GM12878 (cell line): ENCODE results near the gene IL17RA. TPM values are rescaled to one million over a fixed set of nuclear protein-coding genes. Genes with fewer than 3 reads are reported as not detected.
A peak's percentile ranks its signal among the peaks of the same experiment; 100 is the strongest.

Experiments
- BACH1 ChIP-seq: fragments of 450-650 bp; IDR thresholded peaks from 2 replicates; pipeline ENCODE4 v1.6.1; 2017; ENCODE audit warnings: mild to moderate bottlenecking, borderline replicate concordance
- BCL3 ChIP-seq: IDR thresholded peaks from 2 replicates; pipeline ENCODE4 v1.6.1; 2011; ENCODE audit warnings: borderline replicate concordance, low read depth, mild to moderate bottlenecking, moderate library complexity, low read length; ENCODE audit not compliant: insufficient read depth, poor library complexity, severe bottlenecking
- CBX3 ChIP-seq: fragments of 200-600 bp; sonication (generic); IDR thresholded peaks from 2 replicates; pipeline ENCODE4 v1.6.1; 2016; ENCODE audit warnings: low read depth, borderline replicate concordance
- CEBPB ChIP-seq, 2 experiments: fragments of 150-350 bp in 1 of 2; IDR thresholded peaks; 2 replicates each; pipeline ENCODE4 v1.6.1; 2012 to 2014; ENCODE audit warnings: low read depth in 2 of 2, low read length in 2 of 2, borderline replicate concordance in 1 of 2, inconsistent platforms in 1 of 2
- DPF2 ChIP-seq: fragments of 450-650 bp; IDR thresholded peaks from 2 replicates; pipeline ENCODE4 v1.6.1; 2017; ENCODE audit warnings: mild to moderate bottlenecking
- HDAC2 ChIP-seq: fragments of 200-600 bp; sonication (generic); IDR thresholded peaks from 2 replicates; pipeline ENCODE4 v1.6.1; 2017
- KAT2A ChIP-seq: conservative IDR thresholded peaks from 2 replicates; pipeline ENCODE4 v1.6.1; 2011; ENCODE audit warnings: low read depth, low read length; ENCODE audit not compliant: control insufficient read depth
- MXI1 ChIP-seq: fragments of 150-350 bp; IDR thresholded peaks from 2 replicates; pipeline ENCODE4 v1.6.1; 2011; ENCODE audit warnings: low read depth, mild to moderate bottlenecking, inconsistent platforms, low read length, improper control_type of control experiment
- NKRF ChIP-seq: fragments of 450-650 bp; conservative IDR thresholded peaks from 2 replicates; pipeline ENCODE4 v1.6.1; 2017; ENCODE audit warnings: mild to moderate bottlenecking, moderate library complexity
- NR2F1 ChIP-seq: fragments of 450-650 bp; conservative IDR thresholded peaks from 2 replicates; pipeline ENCODE4 v1.6.1; 2017; ENCODE audit warnings: mild to moderate bottlenecking
- PAX8 ChIP-seq: fragments of 450-650 bp; IDR thresholded peaks from 2 replicates; pipeline ENCODE4 v1.6.1; 2017; ENCODE audit warnings: mild to moderate bottlenecking, moderate library complexity
- PML ChIP-seq: IDR thresholded peaks from 2 replicates; pipeline ENCODE4 v1.6.1; 2012; ENCODE audit warnings: low read length, inconsistent platforms
- POLR2A ChIP-seq: IDR thresholded peaks from 2 replicates; pipeline ENCODE4 v1.6.1; 2011; ENCODE audit warnings: low read depth, mild to moderate bottlenecking, low read length
- RFX5 ChIP-seq: IDR thresholded peaks from 2 replicates; pipeline ENCODE4 v1.6.1; 2011; ENCODE audit warnings: low read depth, low read length, improper control_type of control experiment
- SIN3A ChIP-seq: IDR thresholded peaks from 2 replicates; pipeline ENCODE4 v1.6.1; 2012; ENCODE audit warnings: low read depth, low read length, improper control_type of control experiment
- STAT1 ChIP-seq: fragments of 450-650 bp; conservative IDR thresholded peaks from 2 replicates; pipeline ENCODE4 v1.6.1; 2014; ENCODE audit warnings: antibody characterized with exemption, mild to moderate bottlenecking
- ZBTB33 ChIP-seq: fragments of 450-650 bp; IDR thresholded peaks from 2 replicates; pipeline ENCODE4 v1.6.1; 2017; ENCODE audit warnings: mild to moderate bottlenecking
- ZBTB4 ChIP-seq: fragments of 450-650 bp; formaldehyde crosslinking; IDR thresholded peaks from 2 replicates; pipeline ENCODE4 v1.4.0; 2022; ENCODE audit warnings: mild to moderate bottlenecking, moderate library complexity
- ZNF207 ChIP-seq: fragments of 450-650 bp; IDR thresholded peaks from 2 replicates; pipeline ENCODE4 v1.6.1; 2014; ENCODE audit warnings: antibody characterized with exemption, mild to moderate bottlenecking, borderline replicate concordance
- ZNF217 ChIP-seq: fragments of 450-650 bp; IDR thresholded peaks from 2 replicates; pipeline ENCODE4 v1.6.1; 2017; ENCODE audit warnings: antibody characterized with exemption, mild to moderate bottlenecking
- ZNF384 ChIP-seq: IDR thresholded peaks from 2 replicates; pipeline ENCODE4 v1.6.1; 2012; ENCODE audit warnings: low read depth, mild to moderate bottlenecking, low read length, improper control_type of control experiment, borderline replicate concordance
- ZNF622 ChIP-seq: fragments of 450-650 bp; IDR thresholded peaks from 2 replicates; pipeline ENCODE4 v1.6.1; 2017; ENCODE audit warnings: mild to moderate bottlenecking, inconsistent platforms
- ZSCAN29 ChIP-seq: fragments of 450-650 bp; IDR thresholded peaks from 2 replicates; pipeline ENCODE4 v1.6.1; 2017; ENCODE audit warnings: mild to moderate bottlenecking, moderate library complexity
- polyA plus RNA-seq, 11 experiments: library from polyadenylated mRNA; depleted of rRNA in 4 of 11; unstranded in 6 of 11; stranded (reverse) in 5 of 11; fragments of >200 nt; fragmentation: Nextera tagmentation in 4 of 11; fragmentation: Illumina TruSeq in 1 of 11; extraction: Ambion mirVana in 4 of 11; extraction: Trizol in 1 of 11; gene quantifications; 1 replicate in 1 of 11; 2 replicates in 10 of 11; pipeline versions ENCODE4 v1.2.1 to v1.2.3, GENCODE V29; 2011 to 2016; ENCODE audit warnings: inconsistent platforms in 2 of 11, missing spikeins in 2 of 11, low read depth in 1 of 11
- total RNA-seq, 4 experiments: library from RNA; depleted of rRNA in 3 of 4; stranded (reverse); fragments of >200 nt in 3 of 4; fragmentation: Illumina TruSeq in 1 of 4; extraction: Trizol in 1 of 4; gene quantifications; 2 replicates each; pipeline versions ENCODE4 v1.2.1 to v1.2.3, GENCODE V29; 2013 to 2021

Gene IL17RA
- total and polyA plus RNA-seq, 10 of the 15 experiments (the other 5 are each of a cell fraction or from before 2014, with no cell fraction given) = 0.71 to 10.2 (median 4.2) TPM

GRCh38 chr22:17158568-17159503, 74.0 kb downstream of the IL17RA start, which contains the start of gene HDHD5 (continued):
- TF ChIP-seq NR2F1 = no peak; the same call in 1 of the 2 replicates
- peak; percentile 47 for TF ChIP-seq POLR2A
- TF ChIP-seq ZSCAN29 = no peak
- TF ChIP-seq ZNF384 = no peak
- TF ChIP-seq NKRF = peak; percentile 77
- no peak for TF ChIP-seq BCL3
- no peak for TF ChIP-seq PAX8
- peak; percentile 84 for TF ChIP-seq MXI1
- no peak for TF ChIP-seq ZBTB4
- peak; percentile 76 for TF ChIP-seq SIN3A
- peak; percentile 62; the same call in 1 of the 2 replicates for TF ChIP-seq ZNF207
- TF ChIP-seq KAT2A = no peak
- 0 out of 2 replicates have a peak, but pooled peaks have one; percentile 39 for TF ChIP-seq STAT1
- no peak for TF ChIP-seq RFX5
- TF ChIP-seq BACH1 = peak; percentile 95
- TF ChIP-seq DPF2 = peak; percentile 59; the same call in 1 of the 2 replicates
- TF ChIP-seq CEBPB (IDR thresholded peaks at IDR 0.05; ENCODE audit: borderline replicate concordance in 1 of 2, low read depth in 2 of 2, low read length in 2 of 2) = no peak
- TF ChIP-seq HDAC2 = no peak
- no peak for TF ChIP-seq PML
- TF ChIP-seq ZNF217 = peak; percentile 57; the same call in 1 of the 2 replicates
- no peak for TF ChIP-seq CBX3
- TF ChIP-seq ZNF622 = no peak
- TF ChIP-seq ZBTB33 = no peak
